CD4-positive, alpha-beta T cell treated with Interleukin-15 for 1 hour (primary cell): ENCODE measurements around the gene C1QTNF9B.
"Not testable (repeated sequence)": the region's sequence is repeated elsewhere in the genome, so short reads cannot be mapped to it uniquely, and the experiment has no call there.

Source experiments
- DNase-seq: peaks from one replicate; pipeline ENCODE4 v3.0.0-alpha.2; 2020

C1QTNF9B gene

GRCh38 chr13:23897452-23897919 lies at the start of gene C1QTNF9B:
Gene C1QTNF9B (minus strand): TSS chr13:23897502.
- DNase-seq, result not testable (repeated sequence)

GRCh38 chr13:23946900-23947299 lies 49.6 kb upstream of the C1QTNF9B start:
- no peak for DNase-seq

DNA sequence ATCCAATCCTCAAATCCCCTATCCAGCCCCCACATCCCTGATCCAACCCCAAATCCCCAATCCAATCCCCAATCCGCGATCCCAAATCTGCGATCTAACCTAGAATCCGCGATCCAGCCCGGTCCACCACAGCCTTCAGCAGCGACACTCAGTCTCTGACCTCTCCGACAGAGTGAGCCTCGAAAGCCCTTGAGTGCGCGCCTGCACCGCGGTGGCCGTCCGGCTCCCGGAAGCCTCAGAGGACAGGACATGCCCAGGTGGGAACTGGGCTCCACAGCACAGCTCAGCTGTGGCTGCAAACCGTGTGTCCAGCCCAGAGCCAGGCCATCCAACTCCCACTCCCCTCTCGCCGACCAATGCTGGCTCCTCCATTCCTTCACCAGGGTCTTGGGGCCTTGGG lies 48.8 kb upstream of the C1QTNF9B start:
- DNase-seq, result no peak

DNA sequence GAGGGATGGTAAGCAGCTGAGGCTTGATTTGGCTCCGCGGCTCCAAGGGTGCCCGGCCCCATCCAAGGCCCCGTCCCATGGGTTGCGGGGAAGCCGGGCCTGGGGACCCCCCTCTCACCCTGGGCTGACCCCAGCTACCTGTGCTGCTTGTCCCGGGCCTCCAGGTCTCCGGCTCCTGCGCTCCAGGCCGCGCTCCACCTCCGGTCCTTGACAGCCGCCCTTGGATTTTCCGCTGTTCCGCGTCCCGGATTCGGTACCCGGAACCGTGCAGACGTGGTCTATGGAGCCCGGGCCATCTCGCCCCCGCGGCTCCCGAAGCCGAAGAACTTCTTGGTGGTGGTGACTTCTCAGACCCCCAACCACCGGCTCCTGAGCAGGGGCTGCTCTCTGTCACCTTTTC lies 48.3 kb upstream of the C1QTNF9B start:
- no peak for DNase-seq

DNA sequence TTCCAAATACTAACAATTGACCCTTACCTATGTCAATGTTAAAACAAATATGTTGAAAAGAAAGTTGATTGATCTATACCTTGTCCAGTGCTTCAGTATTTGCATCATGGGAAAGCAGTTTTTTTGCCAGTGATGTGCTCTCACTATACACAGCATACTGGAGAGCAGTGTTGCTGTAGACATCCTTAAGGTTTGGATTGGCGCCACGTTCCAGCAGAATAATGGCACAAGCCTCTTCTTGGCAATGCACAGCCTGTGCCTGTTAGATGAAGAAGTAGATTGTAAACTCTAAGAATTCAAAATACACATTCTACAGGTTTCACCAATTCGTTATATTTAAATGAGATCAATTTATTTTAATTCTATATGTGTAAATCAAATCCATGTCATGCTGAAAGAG lies 43.9 kb upstream of the C1QTNF9B start:
- no peak for DNase-seq

- DNase-seq, result not testable (repeated sequence)
These were observed 42.4 kb upstream of the C1QTNF9B start for GRCh38 chr13:23939666-23940065.

GRCh38 chr13:23934520-23934919 lies 37.2 kb upstream of the C1QTNF9B start:
- no peak for DNase-seq

DNA sequence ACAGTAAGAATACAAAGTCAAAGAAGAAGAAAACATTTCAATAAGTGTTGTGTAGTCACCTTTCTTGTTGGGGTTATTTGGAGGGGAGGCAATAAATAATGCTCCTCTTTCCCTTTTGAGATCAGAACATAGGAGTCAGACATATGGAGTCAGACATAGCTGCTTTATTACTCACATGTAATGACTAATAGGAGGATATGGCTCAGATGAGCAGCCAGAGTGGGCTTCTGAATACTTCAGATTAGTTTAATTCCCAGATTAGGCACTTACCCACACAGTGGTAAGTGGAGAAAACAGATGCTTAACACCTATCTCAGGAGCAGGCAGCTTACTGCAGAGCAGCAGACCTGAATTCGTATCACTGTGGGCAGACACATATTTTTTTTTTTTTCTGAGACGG lies 31.7 kb upstream of the C1QTNF9B start:
- no peak for DNase-seq

- DNase-seq, result no peak
These were observed 25.7 kb upstream of the C1QTNF9B start for GRCh38 chr13:23923031-23923430.

GRCh38 chr13:23922005-23922932 lies 25.0 kb upstream of the C1QTNF9B start:
- DNase-seq, result no peak

- no peak for DNase-seq
These were observed 24.2 kb upstream of the C1QTNF9B start for GRCh38 chr13:23921451-23921888.

- DNase-seq, result no peak
These were observed 21.7 kb upstream of the C1QTNF9B start for GRCh38 chr13:23919006-23919405.

DNA sequence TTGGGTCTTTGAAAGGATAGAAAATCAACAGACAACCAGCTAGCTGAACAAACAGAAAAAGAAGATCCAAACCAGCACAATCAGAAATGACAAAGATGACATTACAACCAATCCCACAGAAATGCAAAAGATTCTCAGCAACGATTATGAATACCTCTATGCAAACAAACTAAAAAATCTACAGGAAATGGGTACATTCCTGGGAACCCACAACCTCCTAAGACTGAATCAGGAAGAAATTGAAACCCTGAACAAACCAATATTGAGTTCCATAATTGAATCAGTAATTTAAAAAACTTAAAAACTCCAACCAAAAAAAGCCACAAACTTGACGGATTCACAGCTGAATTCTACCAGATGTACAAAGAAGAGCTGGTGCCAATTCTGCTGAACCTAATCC lies 20.9 kb upstream of the C1QTNF9B start:
- no peak for DNase-seq

GRCh38 chr13:23915308-23915707 lies 18.0 kb upstream of the C1QTNF9B start:
- no peak for DNase-seq

GRCh38 chr13:23912469-23912868 lies 15.2 kb upstream of the C1QTNF9B start:
- no peak for DNase-seq

DNA sequence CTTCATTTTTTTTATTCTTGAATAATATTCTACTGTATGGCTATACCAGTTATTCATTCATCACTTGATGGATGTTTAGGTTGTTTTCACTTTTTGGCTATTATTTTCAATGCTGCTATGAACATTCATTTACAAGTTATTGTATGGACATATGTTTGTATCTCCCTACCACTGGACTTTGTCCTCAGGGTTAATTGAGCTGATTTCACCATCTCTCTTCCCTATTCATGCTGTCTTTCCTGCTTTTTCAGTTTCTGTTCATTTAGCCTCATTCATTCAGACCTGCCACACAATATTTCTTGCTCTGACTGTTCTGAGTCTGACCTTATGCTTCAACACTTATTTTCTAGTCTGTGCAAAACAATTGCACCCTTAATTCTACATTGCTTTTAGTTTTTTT lies 12.3 kb upstream of the C1QTNF9B start:
- no peak for DNase-seq

GRCh38 chr13:23905766-23906165 lies 8.5 kb upstream of the C1QTNF9B start:
- DNase-seq, result no peak

GRCh38 chr13:23903906-23904280 lies 6.6 kb upstream of the C1QTNF9B start:
- no peak for DNase-seq

DNA sequence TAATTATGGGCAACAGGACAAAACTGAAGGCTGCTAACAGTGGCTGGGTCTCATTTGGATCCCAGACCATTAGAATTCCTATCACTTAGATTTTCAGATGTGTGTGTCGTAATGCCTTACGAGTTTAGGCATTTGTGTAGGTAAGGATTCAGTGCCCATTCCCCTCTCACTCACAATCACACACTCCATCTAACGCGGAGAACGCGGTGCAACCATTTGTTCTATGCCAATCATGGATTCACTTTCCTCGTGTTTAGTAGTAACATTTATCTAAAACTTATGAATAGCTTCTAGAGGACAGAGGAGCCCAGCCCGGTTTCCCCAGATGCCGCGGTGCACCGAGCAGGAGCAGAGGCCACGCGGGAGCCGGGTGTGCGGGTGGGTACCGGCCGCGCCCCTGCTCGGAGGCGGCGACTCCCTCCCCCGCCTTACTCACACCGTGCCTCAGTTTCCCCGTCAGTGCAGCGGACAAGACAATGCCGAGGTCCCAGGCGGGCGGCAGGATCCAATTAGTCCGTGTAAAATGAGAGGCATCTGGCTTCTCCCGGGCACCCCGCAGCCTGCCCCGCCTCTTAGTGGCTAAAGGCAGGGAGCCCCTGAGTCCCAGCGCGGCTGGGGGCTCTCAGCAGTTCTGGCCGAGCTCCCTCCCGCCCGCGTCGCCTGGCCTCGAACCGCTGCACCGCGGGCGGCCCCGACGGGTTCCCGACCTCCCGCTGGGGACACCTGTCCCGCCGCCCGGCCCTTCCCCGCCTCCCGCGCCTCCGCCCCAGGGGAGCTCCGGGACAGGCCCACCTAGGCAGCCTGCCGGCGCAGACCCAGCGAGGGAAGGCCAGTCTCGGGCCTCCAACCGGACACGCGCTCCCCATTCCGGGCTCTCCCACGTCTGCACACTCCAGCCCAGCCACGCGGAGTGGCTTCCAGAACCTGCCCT lies 5.9 kb upstream of the C1QTNF9B start:
- DNase-seq, result no peak

- no peak for DNase-seq
These were observed 4.1 kb upstream of the C1QTNF9B start for GRCh38 chr13:23901365-23901764.

DNA sequence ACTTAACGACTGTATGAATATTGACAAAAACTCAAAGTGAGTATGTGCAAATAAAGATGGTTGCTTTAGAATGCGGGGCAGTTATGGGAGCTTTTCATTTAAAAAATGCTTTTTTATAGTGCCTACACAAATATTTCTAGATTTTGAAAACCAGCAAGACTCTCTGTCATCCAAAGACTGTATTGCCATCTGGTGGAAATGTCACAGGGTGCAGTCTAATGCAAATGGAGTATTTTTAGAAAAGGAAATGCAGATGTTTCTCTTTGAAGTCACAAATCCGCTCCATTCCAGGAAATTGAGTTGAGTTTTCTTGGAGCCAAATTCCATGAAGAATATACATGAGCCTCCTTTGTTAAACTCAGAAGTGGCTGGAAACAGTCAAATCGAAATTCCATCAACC lies 2.3 kb upstream of the C1QTNF9B start:
- no peak for DNase-seq

DNA sequence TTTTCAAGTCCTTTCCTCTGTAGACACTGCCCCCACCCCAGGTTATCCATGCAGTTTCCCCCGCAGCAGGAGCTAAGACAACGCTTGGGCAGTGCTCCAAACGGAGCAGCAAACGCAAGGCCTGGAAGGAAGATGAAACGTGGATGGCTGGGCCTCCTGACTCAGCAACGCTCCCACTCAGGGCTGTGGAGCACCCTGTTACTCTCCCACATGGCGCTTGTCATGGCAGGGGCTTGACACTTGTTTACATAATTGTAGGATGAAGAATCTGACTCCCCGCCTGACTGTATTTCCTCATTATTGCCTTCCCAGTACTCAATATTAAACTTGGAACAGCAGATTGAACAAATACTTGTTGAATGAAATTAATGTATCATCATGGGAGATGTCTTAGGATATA lies 799 bp upstream of the C1QTNF9B start:
- no peak for DNase-seq

- not testable (repeated sequence) for DNase-seq
These were observed 2.6 kb downstream of the C1QTNF9B start for GRCh38 chr13:23894746-23895145.

DNA sequence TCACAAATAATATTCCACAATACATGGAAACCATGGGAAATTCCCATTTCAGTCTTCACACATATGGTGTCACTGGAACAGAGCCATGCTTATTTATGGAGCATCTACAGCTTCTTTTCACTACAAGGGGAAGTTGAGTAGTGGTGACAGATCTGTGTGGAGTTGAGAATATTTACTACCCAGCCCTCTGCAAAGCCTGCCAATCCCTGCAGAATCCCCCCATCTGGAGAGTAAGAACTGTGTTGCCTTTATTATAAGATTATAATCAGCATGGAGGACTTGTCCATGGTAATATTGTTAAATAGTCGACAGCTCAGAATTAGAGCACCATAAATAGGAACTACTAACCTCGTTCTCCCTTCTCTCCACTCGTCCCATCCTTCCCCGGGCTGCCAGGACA lies 3.5 kb downstream of the C1QTNF9B start:
- DNase-seq, result not testable (repeated sequence)
